NOMO-1 treated with dmso at 0.1 percent for 144 hours (cell line): ENCODE data around the gene CDRT15L2.
"Not testable (repeated sequence)": the region's sequence is repeated elsewhere in the genome, so short reads cannot be mapped to it uniquely, and the experiment has no call there.

Experiments
- DNase-seq: peaks from one replicate; lab custom pipeline; 2025; ENCODE audit not compliant: unreplicated experiment; lab: John Stamatoyannopoulos, UW

Gene CDRT15L2

GRCh38 chr17:20573216-20573615 is 6.3 kb upstream of the CDRT15L2 start:
- DNase-seq, result not testable (repeated sequence)

- not testable (repeated sequence) for DNase-seq
Observed at GRCh38 chr17:20575071-20575470, 4.5 kb upstream of the CDRT15L2 start.

- not testable (repeated sequence) for DNase-seq
Observed at GRCh38 chr17:20583891-20584577, 4.5 kb downstream of the CDRT15L2 start.

GRCh38 chr17:20588744-20589453 is 9.4 kb downstream of the CDRT15L2 start:
- DNase-seq, result not testable (repeated sequence)

- DNase-seq, result not testable (repeated sequence)
Observed at GRCh38 chr17:20589454-20589810, 9.9 kb downstream of the CDRT15L2 start.

GRCh38 chr17:20591040-20591439 is 11.5 kb downstream of the CDRT15L2 start:
- DNase-seq, result not testable (repeated sequence)

- DNase-seq, result not testable (repeated sequence)
Observed at GRCh38 chr17:20605568-20605967, 26.0 kb downstream of the CDRT15L2 start.

- DNase-seq, result not testable (repeated sequence)
Observed at GRCh38 chr17:20609490-20609889, 30.0 kb downstream of the CDRT15L2 start.

GRCh38 chr17:20611309-20611708 is 31.8 kb downstream of the CDRT15L2 start:
- no peak for DNase-seq

GRCh38 chr17:20612635-20613034 is 33.1 kb downstream of the CDRT15L2 start:
- no peak for DNase-seq

- no peak for DNase-seq
Observed at GRCh38 chr17:20613248-20613647, 33.7 kb downstream of the CDRT15L2 start.

GRCh38 chr17:20613905-20614304 is 34.4 kb downstream of the CDRT15L2 start:
- no peak for DNase-seq

- not testable (repeated sequence) for DNase-seq
Observed at GRCh38 chr17:20615461-20615860, 35.9 kb downstream of the CDRT15L2 start.
